Bronchial epithelial cell (primary cell): ENCODE results near the gene EEF1AKMT2. TPM values are rescaled to one million over a fixed set of nuclear protein-coding genes. Genes with fewer than 3 reads are reported as not detected.

Experiments used
- DNase-seq: peaks from one replicate; pipeline ENCODE4 v3.0.0-alpha.2; 2010; ENCODE audit warnings: low read depth
- FAIRE-seq: peaks from 2 replicates; lab custom pipeline; 2011; peaks lifted over from hg19 to GRCh38; lab: Jason Lieb, UNC
- H3K27me3 ChIP-seq: 2 replicates; pipeline ENCODE4 v1.5.1; 2011; ENCODE audit warnings: low read length; ENCODE audit not compliant: control insufficient read depth, insufficient read depth
- H3K36me3 ChIP-seq: 2 replicates; pipeline ENCODE4 v1.5.1; 2011; ENCODE audit warnings: low read length; ENCODE audit not compliant: control insufficient read depth, insufficient read depth
- H3K4me3 ChIP-seq: 2 replicates; pipeline ENCODE4 v1.5.1; 2011; ENCODE audit warnings: mild to moderate bottlenecking, low read depth, low read length, control low read depth
- CTCF ChIP-seq: IDR thresholded peaks from 2 replicates; pipeline ENCODE4 v1.5.1; 2011; ENCODE audit warnings: mild to moderate bottlenecking, moderate library complexity, low read length, control low read depth, inconsistent platforms; ENCODE audit not compliant: insufficient read depth, severe bottlenecking
- total RNA-seq: library from RNA; depleted of rRNA; stranded (reverse); fragments of >200 nt; gene quantifications from 2 replicates; pipeline ENCODE4 v1.2.1, GENCODE V29; 2014

Gene EEF1AKMT2
- total RNA-seq, 1 donor from 2014 or later: 21.1 TPM

- Histone ChIP-seq H3K4me3 (no peak overlapping the region), H3K36me3 (peaks cover 5% of the 10 kb centered on the region), H3K27me3 (no peaks in the 10 kb centered on the region)
- TF ChIP-seq CTCF: no peak
- DNase-seq (no peak), FAIRE-seq (no peak)
Observed at GRCh38 chr10:124724279-124725027, 67.2 kb downstream of the EEF1AKMT2 start.

GRCh38 chr10:124723826-124724225, 67.9 kb downstream of the EEF1AKMT2 start:
- no peak for DNase-seq
- Histone ChIP-seq H3K4me3 (no peak overlapping the region), H3K27me3 (no peaks in the 10 kb centered on the region), H3K36me3 (peaks cover 5% of the 10 kb centered on the region)
- TF ChIP-seq CTCF: no peak
- no peak for FAIRE-seq

GRCh38 chr10:124722798-124723783, 68.6 kb downstream of the EEF1AKMT2 start:
- FAIRE-seq: peak; percentile 60
- peak; percentile 69 for DNase-seq
- no peaks in the 10 kb centered on the region for H3K27me3 ChIP-seq
- peaks cover 4% of the 10 kb centered on the region for H3K36me3 ChIP-seq
- no peak overlapping the region for H3K4me3 ChIP-seq
- TF ChIP-seq CTCF: no peak

- TF ChIP-seq CTCF: no peak
- FAIRE-seq: no peak
- no peaks in the 10 kb centered on the region for H3K27me3 ChIP-seq
- DNase-seq: peak; percentile 38
- H3K36me3 ChIP-seq: peaks cover 2% of the 10 kb centered on the region
- no peak overlapping the region for H3K4me3 ChIP-seq
Observed at GRCh38 chr10:124721330-124722045, 70.2 kb downstream of the EEF1AKMT2 start.

GRCh38 chr10:124719213-124719851, 72.4 kb downstream of the EEF1AKMT2 start:
- Histone ChIP-seq H3K36me3 (peaks cover 5% of the 10 kb centered on the region), H3K27me3 (no peaks in the 10 kb centered on the region), H3K4me3 (no peak overlapping the region)
- peak; percentile 78 for TF ChIP-seq CTCF
- peak; percentile 84 for FAIRE-seq
- DNase-seq: peak; percentile 82
